ENCODE results near the gene MATK.
A peak's percentile ranks its signal among the peaks of the same experiment; 100 is the strongest.

The MATK gene

DNA sequence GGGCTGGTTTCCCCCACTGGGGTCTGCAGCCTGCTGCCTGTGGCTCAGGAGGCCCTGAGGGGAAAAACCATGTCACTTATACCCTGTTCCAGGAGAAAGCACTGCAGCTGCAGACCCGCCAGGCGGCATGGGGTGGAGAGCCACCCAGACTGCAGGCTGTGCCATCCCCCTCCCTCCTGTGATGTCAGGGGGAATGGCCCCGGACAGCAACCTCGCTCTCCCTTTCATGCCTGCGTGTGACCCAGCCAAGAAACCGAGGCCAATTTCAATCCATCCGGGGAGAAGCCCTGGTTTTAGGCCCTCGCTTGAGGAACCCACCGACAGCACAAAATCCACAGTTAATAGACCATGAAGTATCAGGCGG is 37.2 kb upstream of the MATK start:
- no peak for DNase-seq
- TF ChIP-seq, protein P1, sequence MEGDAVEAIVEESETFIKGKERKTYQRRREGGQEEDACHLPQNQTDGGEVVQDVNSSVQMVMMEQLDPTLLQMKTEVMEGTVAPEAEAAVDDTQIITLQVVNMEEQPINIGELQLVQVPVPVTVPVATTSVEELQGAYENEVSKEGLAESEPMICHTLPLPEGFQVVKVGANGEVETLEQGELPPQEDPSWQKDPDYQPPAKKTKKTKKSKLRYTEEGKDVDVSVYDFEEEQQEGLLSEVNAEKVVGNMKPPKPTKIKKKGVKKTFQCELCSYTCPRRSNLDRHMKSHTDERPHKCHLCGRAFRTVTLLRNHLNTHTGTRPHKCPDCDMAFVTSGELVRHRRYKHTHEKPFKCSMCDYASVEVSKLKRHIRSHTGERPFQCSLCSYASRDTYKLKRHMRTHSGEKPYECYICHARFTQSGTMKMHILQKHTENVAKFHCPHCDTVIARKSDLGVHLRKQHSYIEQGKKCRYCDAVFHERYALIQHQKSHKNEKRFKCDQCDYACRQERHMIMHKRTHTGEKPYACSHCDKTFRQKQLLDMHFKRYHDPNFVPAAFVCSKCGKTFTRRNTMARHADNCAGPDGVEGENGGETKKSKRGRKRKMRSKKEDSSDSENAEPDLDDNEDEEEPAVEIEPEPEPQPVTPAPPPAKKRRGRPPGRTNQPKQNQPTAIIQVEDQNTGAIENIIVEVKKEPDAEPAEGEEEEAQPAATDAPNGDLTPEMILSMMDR (IDR thresholded peaks at IDR 0.05): no peak
- Mint-ChIP-seq H3K27ac (no peak overlapping the region), H3K4me3 (no peak overlapping the region), H3K9me3 (no peaks in the 10 kb centered on the region), H3K27me3 (ENCODE audit: low read depth, poor library complexity) (peaks cover 3% of the 10 kb centered on the region), H3K36me3 (ENCODE audit: low read depth) (no peaks in the 10 kb centered on the region), H3K4me1 (peaks cover 14% of the 10 kb centered on the region)

DNA sequence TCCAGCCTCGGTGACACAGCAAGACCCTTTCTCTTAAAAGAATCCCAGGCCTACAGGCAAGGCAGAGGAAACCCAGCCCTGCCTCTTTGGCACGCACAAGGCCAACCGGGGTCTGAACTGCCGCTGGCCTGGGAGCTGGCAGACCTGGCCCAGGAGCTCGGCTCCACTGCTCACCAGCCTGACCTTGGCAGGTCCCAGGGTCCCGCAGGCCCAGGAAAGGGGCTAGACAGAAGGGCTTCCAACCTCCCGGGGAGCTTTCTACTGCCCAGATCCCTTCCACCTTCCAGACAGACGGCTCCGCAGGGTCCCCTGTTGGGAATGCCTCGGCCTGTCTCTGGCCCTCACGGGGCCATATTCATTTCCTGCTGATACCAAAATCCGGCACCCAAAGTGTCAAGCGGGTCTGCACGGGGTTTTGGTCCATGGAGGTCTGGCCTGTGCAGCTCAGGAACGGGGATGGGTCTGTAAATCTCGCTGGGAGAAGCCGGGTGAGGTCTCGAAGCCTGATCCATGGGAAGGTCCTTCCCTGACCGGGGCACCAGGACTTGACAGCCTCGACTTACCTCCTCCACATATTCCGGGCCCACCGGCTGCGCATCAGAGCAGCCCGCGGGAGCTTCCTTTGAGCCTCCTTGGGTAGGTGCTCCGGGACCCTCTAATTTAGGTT is 36.6 kb upstream of the MATK start:
- Mint-ChIP-seq H3K36me3 (ENCODE audit: low read depth) (no peaks in the 10 kb centered on the region), H3K4me1 (peaks cover 17% of the 10 kb centered on the region), H3K27ac (no peak overlapping the region), H3K4me3 (no peak overlapping the region), H3K27me3 (ENCODE audit: low read depth, poor library complexity) (peaks cover 3% of the 10 kb centered on the region), H3K9me3 (no peaks in the 10 kb centered on the region)
- TF ChIP-seq, protein P1 (IDR thresholded peaks at IDR 0.05): no peak
- DNase-seq: no peak

DNA sequence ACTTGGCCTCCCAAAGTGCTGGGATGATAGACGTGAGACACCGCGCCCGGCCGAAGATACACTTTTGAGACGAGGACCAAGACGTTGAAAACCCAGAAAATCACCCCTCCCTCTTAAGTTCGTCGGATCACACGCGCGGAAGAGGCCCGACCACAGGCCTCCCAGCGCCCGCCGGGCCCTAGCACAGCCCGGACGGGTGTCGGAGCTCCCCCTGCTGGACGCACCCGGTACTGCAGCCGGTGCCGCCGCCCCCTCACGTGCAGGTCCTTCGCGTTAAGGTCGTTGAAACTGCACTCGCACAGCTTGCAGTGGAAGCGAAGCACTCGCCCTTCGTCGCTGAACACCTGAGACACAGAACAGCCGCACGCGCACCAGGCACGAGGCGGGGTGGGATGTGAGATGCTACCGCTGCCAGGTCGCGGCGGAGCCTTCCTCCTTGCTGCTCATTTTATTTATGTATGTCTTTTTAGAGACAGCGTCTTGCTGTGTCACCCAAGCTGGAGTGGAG is 35.7 kb upstream of the MATK start:
- peak; percentile 87 for DNase-seq
- Mint-ChIP-seq H3K4me3 (no peak overlapping the region), H3K27me3 (ENCODE audit: low read depth, poor library complexity) (peaks cover 3% of the 10 kb centered on the region)

DNA sequence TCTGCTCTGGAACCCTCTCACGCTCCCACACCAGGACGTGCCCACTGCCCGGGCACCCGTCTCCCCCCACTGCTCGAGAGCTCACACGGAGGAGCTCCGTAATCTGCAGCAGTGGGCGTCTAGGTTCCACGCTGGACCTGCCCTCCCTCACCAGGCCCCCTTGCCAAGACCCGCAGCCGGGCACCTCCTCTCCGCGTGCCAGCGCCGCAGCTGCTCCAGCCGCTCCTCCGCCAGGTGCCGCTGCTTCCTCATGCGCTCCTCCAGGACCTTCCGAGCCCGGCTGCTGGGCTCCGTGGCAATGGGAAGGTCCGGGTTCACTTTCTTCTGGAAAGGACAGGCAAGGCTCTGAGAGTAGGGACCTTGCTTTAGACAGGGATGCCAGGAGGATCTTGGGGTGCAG is 35.0 kb upstream of the MATK start:
- TF ChIP-seq, protein P1 (IDR thresholded peaks at IDR 0.05): no peak
- H3K36me3 Mint-ChIP-seq (ENCODE audit: low read depth): no peaks in the 10 kb centered on the region
- no peak overlapping the region for H3K27ac Mint-ChIP-seq
- no peaks in the 10 kb centered on the region for H3K9me3 Mint-ChIP-seq
- H3K27me3 Mint-ChIP-seq (ENCODE audit: low read depth, poor library complexity): peaks cover 3% of the 10 kb centered on the region
- H3K4me1 Mint-ChIP-seq: peaks cover 20% of the 10 kb centered on the region
- H3K4me3 Mint-ChIP-seq: no peak overlapping the region
- no peak for DNase-seq

More for the DNA sequence above, 35.7 kb upstream of the MATK start:
- no peak overlapping the region for H3K27ac Mint-ChIP-seq
- peaks cover 20% of the 10 kb centered on the region for H3K4me1 Mint-ChIP-seq
- TF ChIP-seq, protein P1 (IDR thresholded peaks at IDR 0.05): peak; percentile 98
- no peaks in the 10 kb centered on the region for H3K36me3 Mint-ChIP-seq (ENCODE audit: low read depth)
- H3K9me3 Mint-ChIP-seq: no peaks in the 10 kb centered on the region

DNA sequence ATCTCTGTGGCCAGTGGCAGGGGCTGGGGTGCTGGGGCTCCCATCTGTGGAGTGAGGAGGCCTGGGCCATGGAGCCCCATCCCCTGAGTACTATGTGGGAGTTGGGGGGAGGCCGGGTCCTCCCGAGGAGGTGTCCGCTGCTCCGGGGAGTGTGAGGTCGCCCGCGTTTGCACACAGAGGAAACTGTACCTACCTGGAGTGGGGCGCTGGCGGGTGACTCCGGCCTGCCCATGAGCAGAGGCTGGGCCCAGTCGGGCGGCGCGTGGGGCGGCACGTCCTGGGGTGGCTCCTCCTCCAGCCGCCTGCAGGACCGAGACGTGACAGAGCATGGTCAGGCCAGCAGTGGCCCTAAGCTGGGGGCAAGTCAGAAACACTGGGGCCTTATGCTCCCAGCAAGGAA is 33.8 kb upstream of the MATK start:
- Mint-ChIP-seq H3K4me3 (no peak overlapping the region), H3K27ac (no peak overlapping the region), H3K9me3 (no peaks in the 10 kb centered on the region), H3K27me3 (ENCODE audit: low read depth, poor library complexity) (peaks cover 3% of the 10 kb centered on the region), H3K36me3 (ENCODE audit: low read depth) (no peaks in the 10 kb centered on the region), H3K4me1 (peaks cover 15% of the 10 kb centered on the region)
- no peak for DNase-seq
- TF ChIP-seq, protein P1 (IDR thresholded peaks at IDR 0.05): no peak

DNA sequence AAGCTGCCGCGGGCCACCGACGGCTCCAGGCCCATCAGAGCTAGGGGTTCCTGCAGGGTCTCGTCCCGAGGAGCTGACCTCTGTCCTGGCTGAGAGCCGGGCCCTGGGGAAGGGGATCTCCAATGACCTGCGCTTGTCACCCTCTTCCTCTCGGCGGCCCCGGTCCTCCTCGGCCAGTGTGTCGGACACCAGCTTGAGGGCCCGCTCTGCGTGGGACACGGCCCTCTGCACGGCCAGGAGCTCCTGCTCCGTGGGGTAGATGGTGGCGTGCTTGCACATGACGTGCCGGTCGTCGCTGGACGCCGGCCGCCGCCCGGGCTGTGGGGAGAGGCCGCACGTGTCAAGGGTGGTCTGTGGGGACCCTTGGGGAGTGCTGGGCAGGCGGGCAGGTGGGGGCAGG is 32.7 kb upstream of the MATK start:
- H3K4me1 Mint-ChIP-seq: peaks cover 15% of the 10 kb centered on the region
- no peak overlapping the region for H3K4me3 Mint-ChIP-seq
- no peaks in the 10 kb centered on the region for H3K9me3 Mint-ChIP-seq
- no peak overlapping the region for H3K27ac Mint-ChIP-seq
- no peaks in the 10 kb centered on the region for H3K36me3 Mint-ChIP-seq (ENCODE audit: low read depth)
- TF ChIP-seq, protein P1 (IDR thresholded peaks at IDR 0.05): no peak
- H3K27me3 Mint-ChIP-seq (ENCODE audit: low read depth, poor library complexity): peaks cover 3% of the 10 kb centered on the region
- DNase-seq: no peak

Data from nephron progenitor cell (in vitro differentiated cells).